Fibroblast of the conjunctiva (primary cell): ENCODE results near the gene LBP.
A peak's percentile ranks its signal among the peaks of the same experiment; 100 is the strongest.
"Not testable (repeated sequence)": the region's sequence is repeated elsewhere in the genome, so short reads cannot be mapped to it uniquely, and the experiment has no call there.

Source experiments
- DNase-seq: peaks from one replicate; pipeline ENCODE4 v3.0.0-alpha.2; 2010; ENCODE audit warnings: low read depth

Gene LBP

DNA sequence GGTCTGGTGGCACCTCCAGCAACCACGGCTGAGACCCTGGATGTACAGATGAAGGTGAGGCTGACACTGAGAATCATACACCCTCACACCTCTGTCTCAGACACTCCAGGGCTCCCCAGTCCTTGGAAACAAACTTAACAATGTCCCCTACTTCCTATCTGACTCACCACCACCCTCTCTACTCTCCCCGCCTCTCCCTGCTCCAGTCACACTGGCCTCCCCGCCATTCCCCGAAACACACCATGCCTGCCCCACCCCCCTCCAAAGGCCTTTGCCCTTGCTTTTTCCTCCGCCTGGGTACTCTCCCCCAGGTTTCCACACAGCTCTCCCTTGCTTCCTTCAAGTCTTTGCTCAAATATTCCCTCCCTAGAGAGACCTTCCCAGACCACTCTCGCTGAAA lies 26.1 kb upstream of the LBP start:
- DNase-seq: no peak

DNA sequence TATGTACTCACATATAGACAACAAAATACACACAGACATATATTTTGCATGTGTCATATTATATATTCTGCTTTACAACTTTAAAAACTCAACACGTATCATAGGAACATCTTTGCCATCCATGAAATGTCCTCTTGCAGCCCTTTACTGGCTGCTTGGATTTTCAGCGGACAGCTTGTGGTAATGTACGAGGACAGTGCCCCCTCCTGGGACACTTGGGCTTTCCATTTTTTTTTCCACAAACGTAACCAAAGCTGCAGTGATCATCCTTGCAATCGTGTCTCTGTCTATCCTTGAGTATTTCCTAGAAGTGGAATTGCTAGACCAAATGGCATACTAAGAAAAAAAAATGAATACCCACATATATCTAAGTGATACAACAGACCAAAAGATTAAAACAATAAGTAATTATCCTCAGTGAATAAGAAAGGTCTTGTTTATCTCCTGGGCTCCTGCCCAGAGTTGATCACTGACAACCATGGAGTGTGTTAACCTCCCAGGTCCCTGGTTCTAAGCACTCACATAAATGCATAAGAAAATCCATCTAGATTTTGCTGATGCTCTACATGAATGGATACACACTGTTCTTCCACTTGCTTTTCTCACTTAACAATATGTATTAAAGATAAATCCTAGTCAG lies 24.2 kb upstream of the LBP start:
- peak; percentile 57 for DNase-seq

DNA sequence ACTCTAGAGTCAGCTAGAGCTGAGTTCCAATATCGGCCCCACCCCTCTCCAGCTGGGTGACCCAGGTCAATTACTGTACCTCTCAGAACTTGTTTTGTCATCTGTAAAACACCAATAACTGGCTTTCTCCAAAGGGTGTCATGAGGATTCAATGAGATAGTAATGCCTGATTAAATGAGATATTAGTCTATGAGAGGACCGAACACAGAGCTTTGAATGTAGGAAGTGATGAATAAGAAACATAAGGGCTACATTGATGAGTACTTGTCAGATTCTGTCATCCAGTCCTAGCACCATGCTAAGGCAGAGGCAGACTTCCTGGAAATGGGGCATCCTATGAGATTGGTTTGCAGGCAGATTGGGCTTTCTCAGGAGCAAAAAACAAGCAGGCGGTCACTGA lies 22.1 kb upstream of the LBP start:
- no peak for DNase-seq

DNA sequence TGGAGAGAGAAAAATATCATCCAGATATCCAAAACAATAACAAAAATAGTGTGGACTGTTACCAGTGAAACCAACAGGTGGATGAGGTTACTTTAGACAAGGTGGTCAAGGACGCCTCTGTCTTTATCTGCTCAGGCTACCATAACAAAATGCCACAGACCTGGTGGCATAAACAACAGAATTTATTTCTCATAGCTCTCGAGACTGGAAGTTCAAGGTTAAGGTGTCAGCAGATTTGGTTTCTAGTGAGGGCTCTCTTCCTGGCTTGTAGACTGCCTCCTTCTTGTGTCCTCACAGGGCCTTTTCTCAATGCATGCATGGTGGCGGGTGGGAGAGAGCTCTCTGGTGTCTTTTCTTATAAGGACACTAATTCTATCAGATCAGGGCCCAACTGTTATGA lies 21.1 kb upstream of the LBP start:
- DNase-seq: no peak

- no peak for DNase-seq
Observed at GRCh38 chr20:38325905-38326304, 20.4 kb upstream of the LBP start.

DNA sequence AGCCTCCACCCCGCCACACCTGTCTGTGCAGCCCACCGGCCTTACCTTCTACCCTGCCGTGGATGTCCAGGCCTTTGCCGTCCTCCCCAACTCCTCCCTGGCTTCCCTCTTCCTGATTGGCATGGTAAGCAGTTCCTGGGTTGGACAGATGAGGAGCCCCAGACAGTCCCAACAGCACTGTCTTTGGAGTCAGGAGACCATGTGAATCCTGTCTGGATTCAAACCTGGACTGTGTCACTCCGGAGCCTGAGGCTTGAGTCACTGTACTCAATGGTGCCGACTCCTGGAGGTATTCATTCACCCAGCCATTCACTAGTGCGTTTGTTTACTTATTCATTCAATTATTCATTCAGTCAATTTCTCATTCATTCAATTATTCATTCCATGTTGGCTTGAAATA lies 20.0 kb upstream of the LBP start:
- no peak for DNase-seq

DNA sequence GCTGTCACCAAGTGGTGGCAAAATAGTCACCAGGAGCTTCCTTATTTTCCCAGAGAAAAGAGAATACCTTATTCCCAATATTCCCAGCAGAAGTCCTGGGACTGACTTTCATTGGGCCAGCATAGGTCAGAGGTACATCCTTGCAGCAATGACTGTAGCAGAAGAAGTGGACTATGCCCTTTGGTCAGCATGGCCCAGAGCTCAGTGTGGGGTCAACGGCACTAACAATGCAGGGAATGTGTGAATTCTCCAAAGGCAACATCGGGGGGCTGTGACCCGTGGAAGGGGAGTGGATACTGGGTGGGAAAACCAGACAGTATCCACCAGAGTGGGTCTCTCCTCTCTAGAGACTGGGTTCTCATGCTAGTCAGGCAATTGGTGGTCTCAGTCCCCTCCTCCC lies 15.6 kb upstream of the LBP start:
- no peak for DNase-seq

- no peak for DNase-seq
Observed at GRCh38 chr20:38331245-38331644, 15.0 kb upstream of the LBP start.

GRCh38 chr20:38331814-38332213 lies 14.5 kb upstream of the LBP start:
- DNase-seq: no peak

DNA sequence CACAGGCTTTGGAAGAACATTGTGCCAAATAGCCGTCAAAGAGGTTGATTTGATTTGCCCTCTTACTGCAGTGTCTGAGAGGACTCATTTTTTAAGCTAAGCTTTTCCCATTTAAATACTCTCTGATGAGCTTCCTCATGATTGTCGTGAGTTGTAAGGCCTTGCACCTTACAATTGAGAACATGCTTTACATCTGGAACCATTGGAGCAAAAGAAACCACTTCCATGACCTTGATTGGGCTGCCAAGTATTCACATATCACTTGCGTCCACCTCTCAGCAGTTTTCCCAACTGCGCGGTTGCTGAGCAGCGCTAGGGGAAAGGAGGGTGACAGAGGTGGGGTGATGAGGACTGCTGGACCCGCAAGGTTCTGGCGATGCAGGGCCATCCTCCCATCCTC lies 12.3 kb upstream of the LBP start:
- DNase-seq: no peak

DNA sequence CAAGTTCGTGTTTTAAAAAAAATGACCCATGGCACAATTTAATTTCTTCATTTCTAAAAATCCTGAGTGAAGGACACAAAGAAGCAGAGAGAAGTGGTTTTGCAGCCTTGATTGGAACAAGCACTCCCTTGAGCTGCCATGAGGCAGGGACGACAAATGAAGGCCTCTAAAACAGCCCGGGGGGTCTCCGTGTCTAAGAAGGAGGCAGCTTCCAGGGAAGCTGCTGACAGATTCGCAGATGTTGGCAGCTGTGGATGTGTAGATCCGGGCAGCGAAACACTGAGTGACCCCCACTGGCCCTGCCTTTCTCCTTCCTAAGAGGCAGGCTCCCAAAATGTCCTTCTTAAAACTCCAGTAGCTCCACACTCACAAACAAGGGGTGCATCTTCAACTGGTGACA lies 9.6 kb upstream of the LBP start:
- DNase-seq: no peak

- no peak for DNase-seq
Observed at GRCh38 chr20:38337561-38338140, 8.6 kb upstream of the LBP start.

DNA sequence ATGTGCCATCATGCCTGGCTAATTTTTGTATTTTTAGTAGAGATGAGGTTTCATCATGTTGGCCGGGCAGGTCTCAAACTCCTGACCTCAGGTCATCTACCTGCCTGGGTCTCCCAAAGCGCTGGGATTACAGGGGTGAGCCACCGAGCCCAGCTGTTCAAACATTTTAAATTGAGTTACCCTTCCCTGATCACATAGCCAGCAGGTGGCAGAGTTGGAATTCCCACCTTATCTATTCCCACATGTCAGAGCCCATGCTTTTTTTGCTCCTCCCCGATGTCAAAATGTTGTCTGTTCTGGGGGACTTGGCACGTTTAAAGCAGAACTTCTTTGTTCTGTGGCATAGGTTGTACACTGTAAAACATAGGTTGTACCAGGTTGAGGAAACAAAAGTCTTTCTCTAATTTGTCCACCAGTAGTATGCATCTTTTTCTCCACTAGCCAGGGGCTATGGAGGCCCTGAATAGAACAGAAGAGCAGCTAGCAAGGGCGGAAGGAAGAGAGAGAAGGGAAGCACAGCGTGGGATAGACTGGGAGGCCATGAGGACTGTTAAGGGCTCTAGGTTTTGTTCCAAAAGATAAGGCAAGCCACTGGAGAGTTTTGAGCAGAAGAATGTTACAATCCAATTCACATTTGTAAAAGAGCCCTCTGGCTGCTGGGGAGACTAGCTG lies 7.3 kb upstream of the LBP start:
- no peak for DNase-seq

DNA sequence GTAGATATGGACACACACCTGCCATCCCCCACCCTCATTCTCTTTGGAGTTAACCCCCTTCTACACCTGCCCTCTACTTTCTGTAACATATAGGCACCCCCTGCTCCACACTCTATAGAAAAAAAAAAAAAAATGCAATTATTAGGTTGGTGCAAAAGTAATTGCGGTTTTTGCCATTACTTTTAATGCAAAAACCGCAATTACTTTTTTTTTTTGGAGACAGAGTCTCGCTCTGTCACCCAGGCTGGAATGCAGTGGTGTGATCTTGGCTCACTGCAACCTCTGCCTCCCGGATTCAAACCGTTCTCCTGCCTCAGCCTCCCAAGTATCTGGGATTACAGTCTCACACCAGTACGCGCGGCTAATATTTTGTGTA lies 6.8 kb upstream of the LBP start:
- DNase-seq: not testable (repeated sequence)

DNA sequence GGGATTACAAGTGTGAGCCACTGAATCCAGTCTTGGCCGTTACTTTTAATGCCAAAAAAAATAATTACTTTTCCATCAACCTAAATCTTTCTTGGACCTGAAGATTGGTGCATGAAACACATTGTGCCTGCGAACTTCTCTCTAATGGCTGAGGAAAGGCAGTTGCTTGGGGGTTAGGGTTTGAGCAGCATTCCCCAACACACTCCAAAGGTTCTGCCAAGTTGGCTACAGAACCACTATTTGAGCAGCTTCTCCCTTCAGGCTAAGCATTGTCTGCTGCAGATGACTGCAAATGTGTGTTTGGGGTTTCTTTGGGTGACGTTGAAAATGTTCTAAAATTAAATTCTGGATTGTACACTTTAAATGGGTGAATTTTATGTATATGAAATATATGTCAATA lies 6.3 kb upstream of the LBP start:
- DNase-seq: no peak

GRCh38 chr20:38340693-38341092 lies 5.6 kb upstream of the LBP start:
- no peak for DNase-seq

GRCh38 chr20:38342216-38342615 lies 4.1 kb upstream of the LBP start:
- no peak for DNase-seq

GRCh38 chr20:38342713-38343310 lies 3.5 kb upstream of the LBP start:
- DNase-seq: no peak

- no peak for DNase-seq
Observed at GRCh38 chr20:38343311-38344106, 2.8 kb upstream of the LBP start.

- DNase-seq: no peak
Observed at GRCh38 chr20:38344107-38344701, 2.1 kb upstream of the LBP start.

DNA sequence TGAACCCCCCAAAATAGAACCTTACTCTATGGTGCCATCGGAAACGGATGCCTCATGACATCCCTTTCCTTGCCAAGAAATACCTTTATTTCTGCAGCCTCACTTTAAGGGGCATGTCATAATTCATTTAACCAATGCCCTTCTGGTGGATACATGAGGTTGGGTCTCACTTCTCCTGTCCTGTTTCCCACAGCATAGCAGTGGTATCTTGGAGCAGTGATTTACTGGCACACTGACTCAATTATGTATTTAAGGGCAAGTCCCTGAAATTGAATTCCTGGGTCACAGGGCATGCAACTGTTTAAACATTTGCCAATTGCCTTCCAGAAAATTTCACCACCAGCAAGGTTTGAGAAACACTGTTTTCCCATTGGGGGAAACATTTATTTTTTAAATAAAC lies 639 bp upstream of the LBP start:
- no peak for DNase-seq

DNA sequence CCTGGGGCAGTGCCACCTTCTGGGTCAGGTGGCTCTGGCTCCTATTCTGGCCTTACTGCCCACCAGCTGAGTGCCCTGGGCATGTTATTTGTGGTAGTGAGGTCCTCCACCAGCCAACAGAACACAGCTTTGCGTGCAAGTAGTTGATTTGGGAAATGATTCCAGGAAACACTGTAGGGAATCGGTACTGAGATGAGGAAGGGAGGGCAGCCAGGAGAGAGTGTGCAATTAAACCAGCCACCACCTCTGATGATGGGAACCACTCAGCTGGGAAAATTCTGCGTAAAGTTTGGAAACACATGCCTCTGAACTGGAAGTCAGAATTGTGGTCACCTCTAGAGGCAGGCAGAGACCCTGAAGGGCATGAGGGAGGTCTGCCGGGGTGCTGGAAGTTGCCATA lies 459 bp downstream of the LBP start:
- DNase-seq: no peak
